Neuronal stem cell (in vitro differentiated cells): ENCODE data around the gene CCN5.
A peak's percentile ranks its signal among the peaks of the same experiment; 100 is the strongest.

Experiments
- DNase-seq: peaks from one replicate; pipeline ENCODE4 v3.0.0-alpha.2; 2013; ENCODE audit warnings: low spot score
- H2AFZ ChIP-seq: one replicate; pipeline ENCODE4 v1.6.1; 2013; ENCODE audit warnings: mild to moderate bottlenecking, low read length, inconsistent platforms
- H2AK5ac ChIP-seq: 2 replicates; pipeline ENCODE4 v1.6.1; 2013; ENCODE audit warnings: low read depth, mild to moderate bottlenecking, inconsistent platforms, low read length, moderate library complexity, mixed read lengths
- H2BK120ac ChIP-seq: 2 replicates; pipeline ENCODE4 v1.6.1; 2013; ENCODE audit warnings: low read depth, mild to moderate bottlenecking, inconsistent platforms, low read length, moderate library complexity, mixed read lengths
- H2BK12ac ChIP-seq: one replicate; pipeline ENCODE4 v1.6.1; 2013; ENCODE audit warnings: low read length, inconsistent platforms
- H2BK15ac ChIP-seq: 2 replicates; pipeline ENCODE4 v1.6.1; 2013; ENCODE audit warnings: mild to moderate bottlenecking, low read length, inconsistent platforms, mixed read lengths
- H2BK5ac ChIP-seq: one replicate; pipeline ENCODE4 v1.6.1; 2013; ENCODE audit warnings: inconsistent platforms, mild to moderate bottlenecking, low read length, moderate library complexity
- H3K14ac ChIP-seq: one replicate; pipeline ENCODE4 v1.6.1; 2013; ENCODE audit warnings: low read length, inconsistent platforms
- H3K18ac ChIP-seq: 2 replicates; pipeline ENCODE4 v1.6.1; 2013; ENCODE audit warnings: low read length, inconsistent platforms
- H3K23ac ChIP-seq: 2 replicates; pipeline ENCODE4 v1.6.1; 2013; ENCODE audit warnings: low read depth, mild to moderate bottlenecking, mixed read lengths, low read length, inconsistent platforms; ENCODE audit not compliant: poor library complexity
- H3K27ac ChIP-seq: replicated peaks from 3 replicates; pipeline ENCODE4 v1.5.1; 2013; ENCODE audit warnings: low read length, inconsistent platforms
- H3K27me3 ChIP-seq, 3 experiments: 2 replicates each; pipeline ENCODE4 v1.6.1; 2013; ENCODE audit warnings: low read length in 3 of 3, mild to moderate bottlenecking in 2 of 3, inconsistent platforms in 1 of 3, low read depth in 1 of 3, mixed read lengths in 1 of 3, moderate library complexity in 1 of 3; ENCODE audit not compliant: control insufficient read depth in 3 of 3, insufficient read depth in 3 of 3
- H3K36me3 ChIP-seq, 2 donors: replicated peaks in 1 of 2; 2 replicates each; pipeline ENCODE4 v1.6.1; 2013; ENCODE audit warnings: low read length in 2 of 2; ENCODE audit not compliant: control insufficient read depth in 2 of 2, insufficient read depth in 2 of 2
- H3K4ac ChIP-seq: 2 replicates; pipeline ENCODE4 v1.6.1; 2013; ENCODE audit warnings: inconsistent platforms, mild to moderate bottlenecking, low read length, moderate library complexity
- H3K4me1 ChIP-seq, 2 donors: 1 replicate in 1 of 2; 2 replicates in 1 of 2; pipeline ENCODE4 v1.6.1; 2013; ENCODE audit warnings: low read length in 2 of 2, low read depth in 1 of 2; ENCODE audit not compliant: control insufficient read depth in 2 of 2, insufficient read depth in 1 of 2
- H3K4me2 ChIP-seq: one replicate; pipeline ENCODE4 v1.6.1; 2013; ENCODE audit warnings: mild to moderate bottlenecking, low read length, inconsistent platforms; ENCODE audit not compliant: insufficient read depth, poor library complexity, severe bottlenecking
- H3K4me3 ChIP-seq, 2 donors: 2 replicates each; pipeline ENCODE4 v1.5.1; 2013; ENCODE audit warnings: low read length in 2 of 2, mild to moderate bottlenecking in 2 of 2, inconsistent platforms in 1 of 2, moderate library complexity in 1 of 2
- H3K79me1 ChIP-seq: one replicate; pipeline ENCODE4 v1.6.1; 2013; ENCODE audit warnings: low read depth, mild to moderate bottlenecking, inconsistent platforms, low read length, moderate library complexity
- H3K9ac ChIP-seq: one replicate; pipeline ENCODE4 v1.6.1; 2013; ENCODE audit warnings: mild to moderate bottlenecking, low read depth, low read length, inconsistent platforms; ENCODE audit not compliant: poor library complexity
- H3K9me3 ChIP-seq, 2 donors: replicated peaks in 1 of 2; 2 replicates each; pipeline versions ENCODE3 to v1.6.1; 2013; ENCODE audit warnings: low read length in 2 of 2, mild to moderate bottlenecking in 2 of 2, inconsistent platforms in 1 of 2, low read depth in 1 of 2, mixed read lengths in 1 of 2, moderate library complexity in 1 of 2; ENCODE audit not compliant: control insufficient read depth in 2 of 2, insufficient read depth in 1 of 2
- H4K8ac ChIP-seq: one replicate; pipeline ENCODE4 v1.6.1; 2013; ENCODE audit warnings: low read depth, mild to moderate bottlenecking, inconsistent platforms, low read length, moderate library complexity
- H4K91ac ChIP-seq: one replicate; pipeline ENCODE4 v1.6.1; 2013; ENCODE audit warnings: low read length, low read depth, mild to moderate bottlenecking, inconsistent platforms; ENCODE audit not compliant: poor library complexity
- WGBS, 2 donors: extraction: QIAGEN DNeasy Blood & Tissue Kit; methylation state at CpG; one replicate each; pipeline ENCODE4 v1.1.7; 2013; ENCODE audit warnings: missing lambda C conversion rate in 2 of 2, mixed read lengths in 1 of 2; ENCODE audit not compliant: insufficient read length in 2 of 2, insufficient replicate concordance in 1 of 2; ENCODE audit errors: extremely low coverage in 2 of 2; 5-methylcytosine and 5-hydroxymethylcytosine counted together

The CCN5 gene

DNA sequence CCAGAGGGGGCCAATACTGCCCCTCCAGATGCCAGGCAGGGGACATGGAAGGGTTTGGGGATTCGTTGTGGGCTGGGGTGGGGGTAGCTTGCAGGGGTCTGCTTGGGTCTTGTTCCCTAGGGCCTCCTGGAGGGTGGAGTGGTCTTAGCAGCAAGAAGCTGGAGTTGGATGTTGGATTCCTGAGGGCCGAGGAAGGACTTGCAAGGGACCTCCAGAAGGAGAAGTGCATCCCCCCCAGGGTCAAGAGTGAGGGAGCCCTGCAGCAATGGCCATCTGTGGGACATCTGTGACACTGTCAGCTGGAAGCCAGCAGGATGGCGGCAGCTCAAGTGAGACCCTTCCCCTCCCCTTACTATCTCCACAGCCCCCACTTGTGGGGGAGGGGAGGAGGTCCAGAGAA lies 25.4 kb upstream of the CCN5 start:
- H3K23ac ChIP-seq: no peak overlapping the region
- H3K79me1 ChIP-seq: no peaks in the 10 kb centered on the region
- peaks cover 6 to 10% of the 10 kb centered on the region in 2 donors for H3K4me1 ChIP-seq
- no peaks in the 10 kb centered on the region for H3K36me3 ChIP-seq
- H3K14ac ChIP-seq: no peak overlapping the region
- peak overlapping the region; percentile 38 for H3K18ac ChIP-seq
- no CpG with 5 or more reads among the region's 3 CpGs for WGBS, 2 donors
- no peak overlapping the region for H2BK15ac ChIP-seq
- H3K4ac ChIP-seq: no peak overlapping the region
- no peak for DNase-seq
- H3K4me3 ChIP-seq: no peak overlapping the region
- H3K9me3 ChIP-seq: peaks cover 2 to 3% of the 10 kb centered on the region in 2 donors
- no peak overlapping the region for H4K91ac ChIP-seq
- H3K27ac ChIP-seq: no peak overlapping the region
- H2AFZ ChIP-seq: no peak overlapping the region
- H3K27me3 ChIP-seq: no peaks in the 10 kb centered on the region
- H3K9ac ChIP-seq: peak overlapping the region; percentile 70
- H2BK12ac ChIP-seq: no peak overlapping the region
- H3K4me2 ChIP-seq: no peak overlapping the region
- no peak overlapping the region for H4K8ac ChIP-seq
- H2BK120ac ChIP-seq: peak overlapping the region; percentile 31
- no peak overlapping the region for H2BK5ac ChIP-seq
- H2AK5ac ChIP-seq: no peak overlapping the region

GRCh38 chr20:44690781-44691423 lies 24.3 kb upstream of the CCN5 start:
- Histone ChIP-seq H3K79me1 (no peaks in the 10 kb centered on the region), H3K9me3 (peaks cover 2 to 3% of the 10 kb centered on the region in 2 donors), H2BK120ac (peak overlapping the region; percentile 54), H3K4me1 (peaks cover 6 to 10% of the 10 kb centered on the region in 2 donors), H4K8ac (no peak overlapping the region), H3K27me3 (no peaks in the 10 kb centered on the region), H3K18ac (peak overlapping the region; percentile 19), H3K9ac (no peak overlapping the region), H4K91ac (no peak overlapping the region), H2BK5ac (no peak overlapping the region), H3K23ac (no peak overlapping the region), H3K4ac (no peak overlapping the region), H2BK15ac (no peak overlapping the region), H3K36me3 (no peaks in the 10 kb centered on the region), H2AFZ (no peak overlapping the region), H3K4me3 (no peak overlapping the region), H2AK5ac (peak overlapping the region; percentile 34), H3K4me2 (no peak overlapping the region), H3K27ac (no peak overlapping the region), H3K14ac (no peak overlapping the region), H2BK12ac (no peak overlapping the region)
- no CpG with 5 or more reads among the region's 9 CpGs for WGBS, 2 donors
- no peak for DNase-seq

DNA sequence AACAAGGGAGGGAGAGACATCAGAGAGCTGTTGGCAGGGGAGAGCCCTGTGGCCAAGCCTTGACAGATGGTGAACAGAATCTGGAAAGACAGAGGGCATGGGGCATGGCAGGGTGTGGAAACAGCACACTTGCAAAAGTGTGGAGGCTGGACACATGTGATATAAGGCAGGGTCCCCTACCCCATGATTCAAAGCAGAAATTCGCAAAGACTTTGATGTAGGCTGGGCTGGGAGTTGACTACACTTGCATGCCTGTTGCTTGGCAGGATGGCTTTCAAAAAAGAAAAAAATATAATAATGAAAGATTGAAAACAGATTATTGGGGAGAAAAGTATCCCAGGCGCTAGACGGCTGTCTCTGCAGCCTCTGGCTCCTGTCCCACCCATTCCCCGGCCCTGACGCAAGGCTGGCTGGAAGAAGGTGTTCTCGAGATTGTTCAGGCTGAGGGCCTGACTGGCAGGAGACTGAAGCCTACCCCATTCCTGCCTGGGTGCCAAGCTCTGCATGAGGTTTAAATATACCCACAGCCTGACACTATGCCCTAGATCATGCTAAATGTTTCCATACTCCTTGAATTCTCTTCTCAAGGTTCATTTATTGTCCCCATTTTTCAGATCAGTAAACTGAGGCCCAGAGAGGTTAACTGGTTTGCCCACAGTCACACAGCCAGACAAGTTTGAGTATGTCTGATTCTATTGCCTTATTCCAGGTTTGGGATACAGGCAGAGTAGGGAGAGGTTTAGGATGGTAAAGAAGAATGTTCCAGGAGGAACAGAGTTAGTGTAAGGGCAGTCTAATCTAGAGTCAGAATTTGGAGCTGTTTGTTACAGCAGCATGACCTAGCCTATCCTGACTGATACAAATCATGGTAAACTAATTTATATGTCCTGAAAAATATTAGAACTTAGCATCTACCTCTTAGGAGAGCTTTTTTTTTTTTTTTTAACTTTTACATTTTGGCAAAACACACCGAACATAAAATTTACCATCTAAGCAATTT lies 23.4 kb upstream of the CCN5 start:
- H3K36me3 ChIP-seq: no peaks in the 10 kb centered on the region

DNA sequence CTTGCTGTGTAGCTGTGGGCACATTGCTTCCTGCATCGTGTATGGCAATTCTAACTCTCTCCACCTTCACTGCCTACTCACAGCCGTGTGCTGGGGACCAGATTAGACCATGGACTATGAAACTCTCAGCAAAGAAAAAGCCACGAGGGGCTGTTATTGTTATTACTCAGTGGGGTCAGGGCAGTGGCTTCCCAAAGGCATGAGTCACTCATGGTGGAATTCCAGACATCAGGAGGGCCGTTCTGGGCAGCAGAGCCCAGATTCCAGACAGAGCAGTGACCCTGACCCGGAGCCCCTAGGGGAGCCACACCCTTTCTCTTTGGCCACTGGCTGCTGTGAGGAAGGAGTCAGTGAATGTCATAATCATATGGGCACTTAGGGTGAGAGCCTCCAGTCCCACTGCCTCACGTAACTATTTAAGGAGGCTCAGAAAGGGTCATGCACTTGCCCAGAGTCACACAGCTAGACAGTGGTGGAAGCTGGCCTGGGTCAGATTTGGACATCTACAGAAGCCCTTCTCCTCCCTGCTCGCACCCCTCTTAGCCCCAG lies 22.2 kb upstream of the CCN5 start:
- no peak overlapping the region for H3K9ac ChIP-seq
- peaks cover 2 to 3% of the 10 kb centered on the region in 2 donors for H3K9me3 ChIP-seq
- H4K91ac ChIP-seq: no peak overlapping the region
- no peak overlapping the region for H2AFZ ChIP-seq
- no peak overlapping the region for H3K23ac ChIP-seq
- no peaks in the 10 kb centered on the region for H3K36me3 ChIP-seq
- H3K18ac ChIP-seq: no peak overlapping the region
- DNase-seq: no peak
- peaks cover 6 to 10% of the 10 kb centered on the region in 2 donors for H3K4me1 ChIP-seq
- no peak overlapping the region for H3K4me3 ChIP-seq
- no peak overlapping the region for H2BK15ac ChIP-seq
- H2BK120ac ChIP-seq: no peak overlapping the region
- no peak overlapping the region for H3K14ac ChIP-seq
- H2BK12ac ChIP-seq: no peak overlapping the region
- WGBS, 2 donors: no CpG with 5 or more reads among the region's 7 CpGs
- no peak overlapping the region for H3K4me2 ChIP-seq
- no peak overlapping the region for H3K27ac ChIP-seq
- no peaks in the 10 kb centered on the region for H3K27me3 ChIP-seq
- no peak overlapping the region for H4K8ac ChIP-seq
- no peak overlapping the region for H3K4ac ChIP-seq
- no peak overlapping the region for H2AK5ac ChIP-seq
- no peaks in the 10 kb centered on the region for H3K79me1 ChIP-seq
- H2BK5ac ChIP-seq: no peak overlapping the region

More for the DNA sequence above, 23.4 kb upstream of the CCN5 start:
- Histone ChIP-seq H2BK15ac (no peak overlapping the region), H3K79me1 (no peaks in the 10 kb centered on the region), H3K9me3 (peaks cover 2 to 3% of the 10 kb centered on the region in 2 donors), H3K4me3 (no peak overlapping the region), H3K14ac (no peak overlapping the region), H2AK5ac (peak overlapping the region; percentile 34), H3K27me3 (no peaks in the 10 kb centered on the region), H2BK5ac (no peak overlapping the region), H2AFZ (no peak overlapping the region), H3K4ac (no peak overlapping the region), H3K27ac (no peak overlapping the region), H3K4me1 (peaks cover 6 to 10% of the 10 kb centered on the region in 2 donors), H2BK12ac (no peak overlapping the region), H3K23ac (no peak overlapping the region), H2BK120ac (peak overlapping the region; percentile 54), H3K4me2 (no peak overlapping the region), H3K18ac (peak overlapping the region; percentile 74), H3K9ac (no peak overlapping the region), H4K91ac (no peak overlapping the region), H4K8ac (no peak overlapping the region)
- no peak for DNase-seq
- WGBS, 2 donors: no CpG with 5 or more reads among the region's 7 CpGs
